CD14-positive monocyte (primary cell): ENCODE results near the gene GNAS-AS1. TPM values are rescaled to one million over a fixed set of nuclear protein-coding genes. Genes with fewer than 3 reads are reported as not detected.

ENCODE experiments used
- DNase-seq, 3 donors: peaks; one replicate each; pipeline ENCODE4 v3.0.0-alpha.2; 2011 to 2022
- H2AFZ ChIP-seq: 2 replicates; pipeline ENCODE4 v1.6.0; 2012; ENCODE audit warnings: mild to moderate bottlenecking, low read depth, low read length, inconsistent platforms; ENCODE audit not compliant: insufficient read depth, poor library complexity, severe bottlenecking
- H3K27ac ChIP-seq, 2 donors: 1 replicate in 1 of 2; 2 replicates in 1 of 2; pipeline ENCODE4 v1.5.1; 2012 to 2013; ENCODE audit warnings: low read length in 2 of 2, control low read depth in 1 of 2, inconsistent platforms in 1 of 2, low read depth in 1 of 2, mild to moderate bottlenecking in 1 of 2
- H3K27me3 ChIP-seq, 2 donors: one replicate each; pipeline versions ENCODE4 v1.6.0 to v1.6.1; 2011 to 2013; ENCODE audit warnings: low read length in 2 of 2; ENCODE audit not compliant: control insufficient read depth in 2 of 2, insufficient read depth in 2 of 2
- H3K36me3 ChIP-seq, 2 donors: replicated peaks in 1 of 2; 1 replicate in 1 of 2; 2 replicates in 1 of 2; pipeline versions ENCODE4 v1.5.1 to v1.6.1; 2012 to 2013; ENCODE audit warnings: low read length in 2 of 2, control low read depth in 1 of 2, inconsistent platforms in 1 of 2, mild to moderate bottlenecking in 1 of 2; ENCODE audit not compliant: insufficient read depth in 2 of 2, control insufficient read depth in 1 of 2
- H3K4me1 ChIP-seq, 2 donors: 1 replicate in 1 of 2; 2 replicates in 1 of 2; pipeline versions ENCODE4 v1.5.1 to v1.6.1; 2012 to 2013; ENCODE audit warnings: low read length in 2 of 2, control low read depth in 1 of 2, inconsistent platforms in 1 of 2, mild to moderate bottlenecking in 1 of 2, moderate library complexity in 1 of 2; ENCODE audit not compliant: insufficient read depth in 2 of 2, control insufficient read depth in 1 of 2
- H3K4me2 ChIP-seq: replicated peaks from 2 replicates; pipeline ENCODE3; 2012; ENCODE audit warnings: low read length, moderate library complexity, mild to moderate bottlenecking; ENCODE audit not compliant: poor library complexity, severe bottlenecking; ENCODE audit errors: extremely low read depth
- H3K4me3 ChIP-seq, 3 experiments: fragments of 200-600 bp in 1 of 3; sonication (generic) in 1 of 3; replicated peaks in 1 of 3; 1 replicate in 2 of 3; 2 replicates in 1 of 3; pipeline ENCODE4 v1.5.1; 2011 to 2013; ENCODE audit warnings: low read length in 3 of 3, mild to moderate bottlenecking in 3 of 3, control low read depth in 2 of 3, low read depth in 2 of 3, inconsistent platforms in 1 of 3, moderate library complexity in 1 of 3
- H3K79me2 ChIP-seq: 2 replicates; pipeline ENCODE4 v1.6.0; 2012; ENCODE audit warnings: mild to moderate bottlenecking, control low read depth, inconsistent platforms, low read length, moderate library complexity; ENCODE audit not compliant: insufficient read depth
- H3K9ac ChIP-seq: 2 replicates; pipeline ENCODE4 v1.6.0; 2017; ENCODE audit warnings: low read length, mild to moderate bottlenecking; ENCODE audit not compliant: insufficient read depth, poor library complexity, severe bottlenecking
- H3K9me3 ChIP-seq, 2 donors: replicated peaks in 1 of 2; 1 replicate in 1 of 2; 2 replicates in 1 of 2; pipeline versions ENCODE4 v1.5.1 to v1.6.1; 2012 to 2013; ENCODE audit warnings: low read length in 2 of 2, control low read depth in 1 of 2; ENCODE audit not compliant: control insufficient read depth in 1 of 2, insufficient read depth in 1 of 2
- H4K20me1 ChIP-seq: 2 replicates; pipeline ENCODE4 v1.6.0; 2012; ENCODE audit warnings: mild to moderate bottlenecking, low read length, control low read depth, moderate library complexity; ENCODE audit not compliant: insufficient read depth
- H3K27ac Mint-ChIP-seq, 7 donors: one replicate each; pipeline ENCODE4 v1.8.0; 2020; ENCODE audit warnings: mild to moderate bottlenecking in 7 of 7, mixed read lengths in 7 of 7, moderate library complexity in 6 of 7, inconsistent platforms in 2 of 7
- H3K27me3 Mint-ChIP-seq, 3 donors: one replicate each; pipeline ENCODE4 v1.8.0; 2021 to 2022; ENCODE audit warnings: low read depth in 3 of 3, mild to moderate bottlenecking in 3 of 3, mixed read lengths in 3 of 3, moderate library complexity in 3 of 3, inconsistent platforms in 1 of 3
- H3K36me3 Mint-ChIP-seq, 2 donors: one replicate each; pipeline ENCODE4 v1.8.0; 2020; ENCODE audit warnings: mixed read lengths in 2 of 2, inconsistent platforms in 1 of 2, mild to moderate bottlenecking in 1 of 2
- H3K4me1 Mint-ChIP-seq: one replicate; pipeline ENCODE4 v1.8.0; 2020; ENCODE audit warnings: mild to moderate bottlenecking, mixed read lengths
- H3K4me3 Mint-ChIP-seq, 2 donors: one replicate each; pipeline ENCODE4 v1.8.0; 2020; ENCODE audit warnings: mild to moderate bottlenecking in 2 of 2, mixed read lengths in 2 of 2, moderate library complexity in 1 of 2
- H3K9me3 Mint-ChIP-seq, 7 donors: one replicate each; pipeline ENCODE4 v1.8.0; 2020 to 2022; ENCODE audit warnings: mixed read lengths in 7 of 7, mild to moderate bottlenecking in 6 of 7, moderate library complexity in 6 of 7, inconsistent platforms in 2 of 7
- WGBS: methylation state at CpG from one replicate; pipeline ENCODE4 v1.1.5; 2013; ENCODE audit warnings: missing lambda C conversion rate; ENCODE audit not compliant: insufficient coverage; 5-methylcytosine and 5-hydroxymethylcytosine counted together
- intact Hi-C, 2 donors: fragments of 100-400 bp; cut with micrococcal nuclease; formaldehyde crosslinking; loops; one replicate each; pipeline versions ENCODE4 v1.15.0 to v1.15.1; 2023
- polyA plus RNA-seq, 3 donors: library from polyadenylated mRNA; depleted of rRNA in 1 of 3; unstranded in 2 of 3; stranded (reverse) in 1 of 3; fragments of 300-500 nt in 2 of 3; fragments of >200 nt in 1 of 3; fragmentation: Illumina TruSeq in 2 of 3; gene quantifications; 1 replicate in 2 of 3; 2 replicates in 1 of 3; pipeline ENCODE4 v1.2.3, GENCODE V29; 2012 to 2021
- TF ChIP-seq, protein P1 (sequence below): fragments of 200-600 bp; IDR thresholded peaks from one replicate; pipeline ENCODE4 v1.8.0; 2022; ENCODE audit warnings: antibody characterized with exemption, mild to moderate bottlenecking

The GNAS-AS1 gene
- polyA plus RNA-seq, 3 donors: not detected

DNA sequence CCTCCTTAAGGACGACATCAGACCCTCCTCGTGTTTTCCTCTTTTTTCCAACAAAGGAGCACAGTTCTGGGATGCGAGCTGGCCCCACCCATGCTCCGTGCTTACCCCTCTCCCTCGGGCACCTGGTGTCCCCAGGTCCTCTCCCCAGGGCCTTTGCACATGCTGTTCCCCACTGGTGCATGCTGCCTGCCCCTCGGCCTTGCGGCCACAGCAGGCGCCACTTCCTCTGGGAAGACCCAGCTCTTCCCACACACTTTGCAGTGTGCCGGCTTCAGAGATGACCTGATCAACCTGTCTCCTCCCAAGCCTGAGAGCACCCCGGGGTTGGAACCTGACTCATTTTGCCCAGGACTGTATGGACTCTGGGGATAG, 39.8 kb downstream of the GNAS-AS1 start:
- 89% methylated on average over 9 of the region's 10 CpGs for WGBS
- peaks cover 6 to 15% (median 8%) of the 10 kb centered on the region in 3 donors for H3K27me3 Mint-ChIP-seq
- no peaks in the 10 kb centered on the region for H3K36me3 ChIP-seq
- intact Hi-C loops: no loop called here
- H3K79me2 ChIP-seq: no peaks in the 10 kb centered on the region
- no peak overlapping the region for H3K4me3 ChIP-seq
- no peaks in the 10 kb centered on the region for H3K27me3 ChIP-seq
- H3K9me3 ChIP-seq: no peaks in the 10 kb centered on the region
- DNase-seq: no peak
- TF ChIP-seq, protein P1, sequence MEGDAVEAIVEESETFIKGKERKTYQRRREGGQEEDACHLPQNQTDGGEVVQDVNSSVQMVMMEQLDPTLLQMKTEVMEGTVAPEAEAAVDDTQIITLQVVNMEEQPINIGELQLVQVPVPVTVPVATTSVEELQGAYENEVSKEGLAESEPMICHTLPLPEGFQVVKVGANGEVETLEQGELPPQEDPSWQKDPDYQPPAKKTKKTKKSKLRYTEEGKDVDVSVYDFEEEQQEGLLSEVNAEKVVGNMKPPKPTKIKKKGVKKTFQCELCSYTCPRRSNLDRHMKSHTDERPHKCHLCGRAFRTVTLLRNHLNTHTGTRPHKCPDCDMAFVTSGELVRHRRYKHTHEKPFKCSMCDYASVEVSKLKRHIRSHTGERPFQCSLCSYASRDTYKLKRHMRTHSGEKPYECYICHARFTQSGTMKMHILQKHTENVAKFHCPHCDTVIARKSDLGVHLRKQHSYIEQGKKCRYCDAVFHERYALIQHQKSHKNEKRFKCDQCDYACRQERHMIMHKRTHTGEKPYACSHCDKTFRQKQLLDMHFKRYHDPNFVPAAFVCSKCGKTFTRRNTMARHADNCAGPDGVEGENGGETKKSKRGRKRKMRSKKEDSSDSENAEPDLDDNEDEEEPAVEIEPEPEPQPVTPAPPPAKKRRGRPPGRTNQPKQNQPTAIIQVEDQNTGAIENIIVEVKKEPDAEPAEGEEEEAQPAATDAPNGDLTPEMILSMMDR: no peak
- no peak overlapping the region for H3K9ac ChIP-seq
- no peak overlapping the region for H3K27ac Mint-ChIP-seq
- no peaks in the 10 kb centered on the region for H3K36me3 Mint-ChIP-seq
- H3K9me3 Mint-ChIP-seq: peaks cover 0 to 6% (median 0%) of the 10 kb centered on the region in 7 donors
- no peaks in the 10 kb centered on the region for H4K20me1 ChIP-seq
- no peak overlapping the region for H2AFZ ChIP-seq
- H3K4me1 Mint-ChIP-seq: no peaks in the 10 kb centered on the region
- H3K4me3 Mint-ChIP-seq: no peak overlapping the region
- H3K27ac ChIP-seq: no peak overlapping the region
- no peaks in the 10 kb centered on the region for H3K4me1 ChIP-seq
- no peak overlapping the region for H3K4me2 ChIP-seq

DNA sequence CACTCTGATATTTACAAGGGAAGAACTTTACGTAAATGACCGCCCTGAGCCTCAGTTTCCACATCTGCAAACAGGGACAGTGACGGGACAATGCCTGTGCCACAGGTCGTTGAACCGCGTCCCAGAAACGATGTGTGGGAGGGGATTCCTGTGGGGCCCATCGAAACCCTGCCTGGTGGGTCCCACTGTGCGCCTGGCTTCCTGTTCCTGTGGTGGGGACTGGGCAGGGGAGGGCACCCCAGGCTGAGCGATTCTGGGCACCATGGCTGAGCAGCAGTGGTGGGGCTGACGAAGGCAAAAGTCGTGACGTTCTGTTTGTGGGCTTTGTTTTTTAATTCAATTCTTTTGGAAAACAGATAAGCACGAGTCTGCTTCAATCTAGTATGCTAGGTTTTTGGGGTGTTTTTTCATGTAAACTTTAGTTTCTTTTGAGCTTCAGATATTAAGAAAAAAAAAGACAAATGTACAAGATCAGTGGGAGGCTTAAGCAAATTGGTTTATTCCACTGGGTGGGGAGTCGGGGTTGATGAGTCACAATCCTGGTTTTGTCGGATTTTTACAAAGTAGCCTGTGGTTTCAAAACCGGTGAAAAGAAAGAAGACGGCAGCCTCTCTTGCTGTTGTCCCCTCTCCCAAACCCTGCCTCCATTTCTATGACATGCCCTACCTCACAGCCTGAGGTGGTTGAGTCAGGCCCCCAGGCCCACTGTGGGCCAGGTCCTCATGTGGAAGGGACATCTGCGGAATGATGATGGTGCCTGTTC, 40.4 kb downstream of the GNAS-AS1 start:
- Mint-ChIP-seq H3K4me1 (no peaks in the 10 kb centered on the region), H3K27me3 (peaks cover 4 to 10% (median 8%) of the 10 kb centered on the region in 3 donors), H3K4me3 (no peak overlapping the region), H3K36me3 (no peaks in the 10 kb centered on the region), H3K9me3 (peaks cover 0 to 6% (median 0%) of the 10 kb centered on the region in 7 donors), H3K27ac (no peak overlapping the region)
- no peak overlapping the region for H3K9ac ChIP-seq
- no peak for DNase-seq
- H2AFZ ChIP-seq: no peak overlapping the region
- no peak overlapping the region for H3K4me2 ChIP-seq
- no peaks in the 10 kb centered on the region for H4K20me1 ChIP-seq
- 86% methylated on average over 18 of the region's 19 CpGs for whole genome bisulfite sequencing
- H3K79me2 ChIP-seq: no peaks in the 10 kb centered on the region
- no peaks in the 10 kb centered on the region for H3K4me1 ChIP-seq
- TF ChIP-seq, protein P1: no peak
- H3K27ac ChIP-seq: no peak overlapping the region
- no peak overlapping the region for H3K4me3 ChIP-seq
- no peaks in the 10 kb centered on the region for H3K9me3 ChIP-seq
- intact Hi-C loops: no loop called here
- H3K27me3 ChIP-seq: peaks cover 0 to 2% of the 10 kb centered on the region in 2 donors
- H3K36me3 ChIP-seq: no peaks in the 10 kb centered on the region
